NOMO-1 treated with DMSO at 0.1 percent for 48 hours (cell line): Measurements from ENCODE around the gene CADM1.
"Not testable (repeated sequence)": the region's sequence is repeated elsewhere in the genome, so short reads cannot be mapped to it uniquely, and the experiment has no call there.

Experiments used
- DNase-seq: peaks from one replicate; lab custom pipeline; 2025; ENCODE audit not compliant: unreplicated experiment; lab: John Stamatoyannopoulos, UW

CADM1 gene

GRCh38 chr11:115477410-115477809, 26.8 kb downstream of the CADM1 start:
- no peak for DNase-seq

- DNase-seq = no peak
Observed at GRCh38 chr11:115476463-115477286, 27.5 kb downstream of the CADM1 start.

GRCh38 chr11:115475564-115475963, 28.7 kb downstream of the CADM1 start:
- no peak for DNase-seq

- not testable (repeated sequence) for DNase-seq
Observed at GRCh38 chr11:115474306-115474705, 29.9 kb downstream of the CADM1 start.

DNA sequence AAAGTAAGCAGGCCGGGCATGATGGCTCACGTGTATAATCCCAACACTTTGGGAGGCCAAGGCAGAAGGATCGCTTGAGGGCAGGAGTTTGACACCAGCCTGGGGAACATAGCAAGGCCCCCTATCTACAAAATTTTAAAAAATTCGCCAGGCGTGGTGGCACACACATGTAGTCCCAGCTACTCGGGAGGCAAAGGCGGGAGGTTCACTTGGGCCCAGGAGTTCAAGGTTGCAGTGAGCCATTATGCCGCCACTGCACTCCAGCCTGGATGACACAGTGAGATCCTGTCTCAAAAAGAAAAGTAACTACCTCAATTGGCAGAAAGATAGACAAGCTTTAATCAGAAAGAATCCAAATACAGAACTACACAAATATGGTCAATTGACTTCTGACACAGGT, 31.0 kb downstream of the CADM1 start:
- no peak for DNase-seq

DNA sequence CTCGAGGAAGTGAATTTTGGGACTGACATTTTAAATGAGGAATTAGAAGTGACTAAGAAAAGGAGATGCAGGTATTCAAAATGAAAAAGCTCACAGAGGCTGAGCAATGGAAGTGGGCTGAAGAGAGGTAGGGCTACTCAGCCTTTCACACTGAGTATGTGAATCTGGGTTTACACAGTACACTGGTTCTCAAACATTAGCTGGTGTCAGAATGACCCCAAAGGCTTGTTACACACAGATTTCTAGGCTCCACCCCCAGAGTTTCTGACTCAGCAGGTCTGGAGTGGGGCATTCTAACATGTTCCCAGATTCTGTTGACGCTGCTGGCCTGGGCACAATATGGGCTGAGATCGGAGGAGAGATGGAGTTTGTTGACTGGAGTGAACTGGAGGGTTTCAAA, 32.8 kb downstream of the CADM1 start:
- DNase-seq = peak; percentile 54

- DNase-seq = no peak
Observed at GRCh38 chr11:115470928-115471327, 33.3 kb downstream of the CADM1 start.

GRCh38 chr11:115469361-115469760, 34.9 kb downstream of the CADM1 start:
- DNase-seq = peak; percentile 78

DNA sequence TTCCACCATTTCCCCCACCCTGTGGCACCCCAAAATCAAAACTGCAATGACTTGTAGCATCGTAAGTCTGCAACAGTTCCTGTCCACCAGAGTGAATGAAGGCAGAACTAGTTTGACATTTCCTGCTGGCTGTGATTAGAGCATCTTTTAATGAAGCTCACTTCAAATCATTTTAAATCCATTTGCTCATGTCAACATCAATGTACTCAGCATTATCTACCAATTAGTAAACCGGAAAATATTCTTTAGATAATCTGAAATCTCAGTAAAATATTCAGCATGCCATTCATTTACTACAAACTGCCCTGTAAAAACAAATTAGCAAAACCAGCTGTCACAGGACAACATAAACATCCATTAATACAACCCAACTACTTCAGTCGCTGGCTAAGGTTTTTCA, 38.1 kb downstream of the CADM1 start:
- DNase-seq = no peak

DNA sequence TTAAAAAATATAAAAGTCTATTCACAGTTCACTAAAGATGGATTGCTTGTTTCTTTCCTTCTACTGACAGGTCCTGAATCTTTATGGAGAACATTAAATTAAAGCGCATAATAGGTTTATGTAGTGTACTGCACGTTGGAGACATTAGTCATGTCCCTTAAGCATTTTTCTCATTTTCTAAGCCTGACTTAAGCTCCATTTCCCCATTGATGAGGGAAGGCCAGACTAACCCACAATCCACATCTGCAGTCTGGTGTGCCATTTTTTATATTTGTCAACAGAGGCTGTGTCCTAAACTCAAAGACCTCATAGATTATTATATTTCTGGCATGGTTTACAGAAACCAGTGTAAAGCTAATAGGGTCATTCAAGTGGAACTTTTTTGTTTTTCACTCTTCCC, 39.9 kb downstream of the CADM1 start:
- DNase-seq = no peak

GRCh38 chr11:115463606-115464005, 40.6 kb downstream of the CADM1 start:
- DNase-seq = no peak

DNA sequence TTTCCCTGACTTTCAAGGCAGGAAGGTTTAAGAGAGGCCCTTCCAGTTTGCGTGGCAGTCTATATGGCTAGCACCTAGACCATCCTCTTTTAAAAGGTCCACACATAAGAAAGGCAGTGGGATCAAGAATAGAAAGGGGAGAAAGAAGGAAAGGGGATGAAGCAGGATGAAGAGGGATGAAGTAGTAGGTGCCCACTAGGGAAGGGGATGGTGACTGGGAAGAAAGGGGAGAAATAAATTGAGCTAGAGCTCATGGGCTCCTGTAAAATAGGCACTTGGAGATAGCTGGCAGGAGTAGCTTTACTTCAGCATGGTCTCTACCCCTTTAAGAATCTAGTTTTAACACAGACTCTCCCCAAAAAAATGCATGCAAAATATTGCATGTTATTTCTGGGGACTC, 41.5 kb downstream of the CADM1 start:
- DNase-seq = no peak

DNA sequence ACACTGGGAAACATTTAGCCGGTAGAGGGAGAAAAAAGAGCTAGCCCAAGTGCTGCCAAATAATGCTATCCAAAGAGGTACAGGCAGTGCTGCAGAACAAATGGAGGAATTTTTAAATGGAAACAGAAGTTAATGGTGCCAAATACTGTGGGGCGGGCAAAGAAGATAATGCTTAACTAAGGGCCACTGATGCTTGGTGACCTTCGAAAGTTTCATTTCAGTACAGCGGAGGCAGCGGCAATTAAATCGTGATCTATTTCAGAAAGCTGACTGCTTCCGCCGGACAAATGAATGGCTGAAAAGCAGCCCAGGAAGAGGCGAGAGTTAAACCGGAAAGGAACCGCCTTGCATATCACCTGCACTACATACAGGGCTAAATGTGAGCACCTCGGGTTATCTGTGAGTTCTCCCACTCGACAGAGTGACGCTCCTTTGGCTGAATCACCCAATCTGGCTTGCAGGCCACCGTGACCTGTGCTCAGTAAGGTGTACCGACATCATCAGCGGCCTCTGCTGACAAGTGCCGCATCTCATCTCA, 42.1 kb downstream of the CADM1 start:
- no peak for DNase-seq

GRCh38 chr11:115460512-115460911, 43.7 kb downstream of the CADM1 start:
- DNase-seq = no peak

DNA sequence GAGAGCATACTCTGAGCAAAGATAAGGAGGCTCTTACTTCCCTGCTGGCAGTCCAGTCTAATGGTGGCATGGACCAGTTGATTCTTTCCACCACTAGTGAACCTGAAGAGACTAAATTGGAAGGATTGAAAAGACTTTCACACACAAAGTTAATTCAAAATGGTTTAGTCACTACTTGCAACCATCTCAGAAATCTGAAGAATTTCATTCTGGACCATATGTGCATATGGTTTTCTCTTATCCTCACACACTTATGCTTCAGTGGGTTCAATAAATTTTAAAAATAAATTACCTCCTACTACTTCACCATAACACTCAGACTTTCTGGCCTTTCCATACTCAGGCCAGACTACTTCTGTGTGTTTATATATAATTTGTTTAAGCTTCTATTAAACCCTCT, 44.7 kb downstream of the CADM1 start:
- no peak for DNase-seq

DNA sequence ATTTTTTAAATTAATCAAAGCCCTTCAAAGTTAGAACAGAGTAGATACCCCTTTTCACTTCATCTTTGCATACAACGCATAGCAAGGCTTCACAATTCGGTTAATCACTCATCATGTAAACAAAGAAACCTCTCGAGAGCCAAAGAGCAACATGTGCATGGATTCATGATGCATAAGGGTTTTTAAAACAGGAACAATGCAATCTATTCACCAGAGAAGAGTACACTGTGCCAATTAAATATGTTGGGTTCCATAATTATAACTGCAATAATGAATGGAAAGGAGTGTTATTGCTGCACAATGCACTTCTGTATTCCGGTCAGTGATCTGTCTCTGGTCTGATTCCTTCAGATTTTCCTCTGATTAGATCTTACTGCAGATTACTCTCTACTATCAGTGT, 45.3 kb downstream of the CADM1 start:
- DNase-seq = no peak

- no peak for DNase-seq
Observed at GRCh38 chr11:115456019-115456418, 48.2 kb downstream of the CADM1 start.

- DNase-seq = no peak
Observed at GRCh38 chr11:115455613-115456012, 48.6 kb downstream of the CADM1 start.

DNA sequence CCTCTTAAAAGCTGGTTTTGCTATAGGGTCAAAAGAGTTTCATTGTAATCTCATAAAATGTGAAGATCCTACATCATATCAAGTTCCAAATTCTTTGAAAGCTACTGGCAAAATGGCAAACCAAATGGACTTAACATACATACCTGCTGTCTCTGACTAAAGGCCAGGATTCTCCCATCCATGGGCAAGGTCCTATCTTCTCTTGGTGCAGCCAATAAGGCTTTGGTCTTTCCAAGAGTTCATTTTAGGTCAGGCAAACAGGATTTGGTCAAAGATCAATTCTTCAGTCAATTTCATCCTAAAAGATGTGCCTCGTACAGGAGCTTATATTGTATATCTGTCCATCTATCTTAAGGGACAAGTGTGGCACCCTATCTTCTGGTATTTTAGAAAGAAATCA, 49.7 kb downstream of the CADM1 start:
- DNase-seq = no peak

DNA sequence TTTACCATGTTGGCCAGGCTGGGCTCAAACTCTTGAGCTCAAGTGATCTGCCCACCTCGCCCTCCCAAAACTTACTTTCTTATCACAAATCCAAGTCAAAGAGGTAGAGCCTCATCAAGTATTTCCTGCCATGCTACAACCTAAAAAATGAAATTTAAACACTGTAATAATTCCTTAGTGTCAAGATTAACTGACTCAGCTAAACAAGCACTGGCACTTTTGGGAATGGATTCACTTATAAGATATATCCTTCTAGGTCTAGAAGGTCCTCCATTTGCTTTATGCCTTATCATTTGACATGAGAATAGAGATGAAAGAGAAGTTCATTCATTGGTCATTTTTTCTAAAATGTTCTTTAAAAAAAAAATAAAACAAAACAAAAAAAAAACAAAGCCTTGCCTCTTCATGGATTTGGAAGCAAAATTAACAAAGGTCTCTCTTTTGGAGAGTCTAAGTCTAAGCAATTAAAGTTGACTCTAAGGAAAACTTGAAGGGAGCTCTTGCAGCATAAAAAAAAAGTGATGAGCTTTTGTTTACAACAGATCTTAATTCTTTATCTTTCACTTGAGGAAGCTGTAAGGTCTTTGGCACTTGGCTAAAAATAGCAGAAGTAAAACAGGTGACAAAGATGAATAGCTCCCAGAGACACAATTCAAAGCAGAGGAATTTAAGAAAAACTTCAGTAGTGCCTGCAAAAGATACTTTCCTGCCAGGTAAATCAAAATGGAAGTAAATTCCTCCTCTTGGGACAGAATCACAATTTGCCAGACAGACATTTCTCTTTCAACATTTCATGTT, 50.3 kb downstream of the CADM1 start:
- DNase-seq = peak; percentile 29

DNA sequence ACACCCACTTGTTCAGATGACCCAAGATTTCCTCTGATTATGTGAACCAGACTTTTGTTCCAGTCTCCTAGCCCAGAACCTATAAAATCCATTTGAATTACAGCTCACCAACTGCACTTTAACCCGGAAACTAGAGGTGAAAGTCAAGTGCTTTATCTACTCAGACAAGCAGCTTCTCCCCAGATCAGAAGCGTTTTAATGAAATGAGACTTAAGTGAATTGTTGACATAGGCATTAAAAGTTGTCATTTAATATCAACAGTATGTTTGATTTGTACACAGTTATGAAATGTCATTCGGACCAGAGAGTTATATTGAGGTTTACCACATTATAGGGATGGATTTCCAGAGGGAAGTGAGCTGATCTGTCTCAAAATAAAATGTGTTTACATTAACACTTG, 52.0 kb downstream of the CADM1 start:
- no peak for DNase-seq

- no peak for DNase-seq
Observed at GRCh38 chr11:115450519-115450918, 53.7 kb downstream of the CADM1 start.
